Pancreas (tissue), 10 donors: ENCODE data around the gene XYLT2. TPM values are rescaled to one million over a fixed set of nuclear protein-coding genes. Genes with fewer than 3 reads are reported as not detected.

Experiments used
- ATAC-seq, 4 donors: fragments of 200-7000 bp; cut with Tn5 transposase; one replicate each; pipeline versions ENCODE4 v1.8.0 to v1.9.1; 2020; ENCODE audit warnings: mild to moderate bottlenecking in 4 of 4, moderate library complexity in 4 of 4
- DNase-seq, 6 donors: peaks; one replicate each; pipeline ENCODE4 v3.0.0-alpha.2; 2020
- FAIRE-seq: peaks from 2 replicates; lab custom pipeline; 2012; peaks lifted over from hg19 to GRCh38; lab: Jason Lieb, UNC
- H3K27ac ChIP-seq, 4 donors: fragments of 200-600 bp; sonication (generic); 1 replicate in 3 of 4; 2 replicates in 1 of 4; pipeline versions ENCODE4 v1.5.0 to v1.8.0; 2020
- H3K27me3 ChIP-seq, 4 donors: fragments of 200-600 bp; one replicate each; pipeline ENCODE4 v1.8.0; 2021
- H3K36me3 ChIP-seq, 3 donors: fragments of 200-600 bp; sonication (generic) in 1 of 3; one replicate each; pipeline versions ENCODE4 v1.5.0 to v1.8.0; 2020 to 2021
- H3K4me1 ChIP-seq, 3 donors: fragments of 200-600 bp; one replicate each; pipeline ENCODE4 v1.8.0; 2021
- H3K4me3 ChIP-seq, 4 donors: fragments of 200-600 bp; sonication (generic) in 2 of 4; one replicate each; pipeline versions ENCODE4 v1.5.0 to v1.8.0; 2020 to 2021
- H3K9me3 ChIP-seq, 4 donors: fragments of 200-600 bp; one replicate each; pipeline ENCODE4 v1.8.0; 2021
- WGBS, 2 donors: extraction: QIAGEN DNeasy Blood & Tissue Kit; methylation state at CpG; one replicate each; pipeline ENCODE4 v1.1.7; 2013; 5-methylcytosine and 5-hydroxymethylcytosine counted together
- intact Hi-C, 3 donors: fragments of 100-400 bp; cut with DNase I; formaldehyde crosslinking; loops; one replicate each; pipeline versions ENCODE4 v1.11.1 to v1.14.2; 2022
- polyA plus RNA-seq, 2 donors: library from polyadenylated mRNA; stranded (reverse); fragments of 200-250 nt; gene quantifications; one replicate each; pipeline ENCODE4 v1.2.3, GENCODE V29; 2013
- total RNA-seq, 6 donors: library from RNA; stranded (reverse); fragmentation: NEBNext Ultra II Directional in 4 of 6; extraction: Animal tissue kit (Norgen Biotek cat#: 25700) in 4 of 6; gene quantifications; one replicate each; pipeline versions ENCODE4 v1.2.1 to v1.2.4, GENCODE V29; 2021 to 2023
- TF ChIP-seq, protein P1 (sequence below), 4 donors: fragments of 200-600 bp; sonication (generic) in 3 of 4; IDR thresholded peaks; one replicate each; pipeline versions ENCODE4 v1.5.0 to v1.8.0; 2021; ENCODE audit warnings: antibody characterized with exemption in 4 of 4
- donor health status: healthy with polysubstance abuse.
- donor health status: DM: no; HTN: no; CAD: no; lungs with moderate emphysema.
- donor health status: DM: no; HTN: no; CAD: no.
- donor health status: control.
- donor health status: control.
- donor health status: Bipolar disorder and iron deficiency.
- donor health status: DM: yes; HTN: yes; CAD: no.
- donor health status: DM: no; HTN: no; CAD: no.
- donor health status: DM: no; HTN: no; CAD: no.
- donor health status: DM: yes; HTN: yes; CAD: no.

Gene XYLT2
- total and polyA plus RNA-seq, 8 donors = 9.8 to 15.5 (median 12.6) TPM

DNA sequence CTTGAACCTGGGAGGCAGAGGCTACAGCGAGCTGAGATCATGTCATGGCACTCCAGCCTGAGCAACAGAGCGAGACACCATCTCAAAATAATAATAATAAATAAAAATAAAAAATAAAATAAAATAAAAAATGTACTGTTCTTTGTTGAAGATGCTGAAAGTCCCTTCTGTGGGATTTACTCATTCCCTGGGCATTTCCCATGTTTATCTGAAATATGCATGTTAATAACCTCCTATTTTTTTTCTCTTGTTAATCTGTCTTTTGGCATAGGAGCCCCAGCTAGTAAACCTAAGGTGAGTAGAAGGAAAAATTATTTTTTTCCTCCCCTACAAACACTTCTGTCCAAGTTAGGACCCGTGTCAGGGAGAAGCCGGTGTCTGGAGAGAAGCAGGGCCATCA lies 37.3 kb upstream of the XYLT2 start:
- H3K9me3 ChIP-seq = no peaks in the 10 kb centered on the region
- no peaks in the 10 kb centered on the region for H3K36me3 ChIP-seq
- FAIRE-seq = no peak
- no peak overlapping the region for H3K27ac ChIP-seq
- intact Hi-C loops = no loop called here
- H3K4me1 ChIP-seq = peaks cover 0 to 10% (median 0%) of the 10 kb centered on the region in 3 donors
- no peak for DNase-seq
- H3K27me3 ChIP-seq = no peaks in the 10 kb centered on the region
- WGBS, 2 donors = 96 to 99% methylated on average over 4 of the region's 4 CpGs
- ATAC-seq = no peak
- no peak overlapping the region for H3K4me3 ChIP-seq
- TF ChIP-seq, protein P1, sequence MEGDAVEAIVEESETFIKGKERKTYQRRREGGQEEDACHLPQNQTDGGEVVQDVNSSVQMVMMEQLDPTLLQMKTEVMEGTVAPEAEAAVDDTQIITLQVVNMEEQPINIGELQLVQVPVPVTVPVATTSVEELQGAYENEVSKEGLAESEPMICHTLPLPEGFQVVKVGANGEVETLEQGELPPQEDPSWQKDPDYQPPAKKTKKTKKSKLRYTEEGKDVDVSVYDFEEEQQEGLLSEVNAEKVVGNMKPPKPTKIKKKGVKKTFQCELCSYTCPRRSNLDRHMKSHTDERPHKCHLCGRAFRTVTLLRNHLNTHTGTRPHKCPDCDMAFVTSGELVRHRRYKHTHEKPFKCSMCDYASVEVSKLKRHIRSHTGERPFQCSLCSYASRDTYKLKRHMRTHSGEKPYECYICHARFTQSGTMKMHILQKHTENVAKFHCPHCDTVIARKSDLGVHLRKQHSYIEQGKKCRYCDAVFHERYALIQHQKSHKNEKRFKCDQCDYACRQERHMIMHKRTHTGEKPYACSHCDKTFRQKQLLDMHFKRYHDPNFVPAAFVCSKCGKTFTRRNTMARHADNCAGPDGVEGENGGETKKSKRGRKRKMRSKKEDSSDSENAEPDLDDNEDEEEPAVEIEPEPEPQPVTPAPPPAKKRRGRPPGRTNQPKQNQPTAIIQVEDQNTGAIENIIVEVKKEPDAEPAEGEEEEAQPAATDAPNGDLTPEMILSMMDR (IDR thresholded peaks at IDR 0.05) = no peak

GRCh38 chr17:50310455-50311111 lies 35.3 kb upstream of the XYLT2 start:
- intact Hi-C loops = no loop called here
- no peak overlapping the region for H3K4me3 ChIP-seq
- H3K27ac ChIP-seq = no peak overlapping the region
- H3K36me3 ChIP-seq = no peaks in the 10 kb centered on the region
- FAIRE-seq (no peak), ATAC-seq (no peak), DNase-seq (no peak)
- H3K27me3 ChIP-seq = no peaks in the 10 kb centered on the region
- no peaks in the 10 kb centered on the region for H3K9me3 ChIP-seq
- TF ChIP-seq, protein P1 (IDR thresholded peaks at IDR 0.05) = no peak
- peaks cover 0 to under 1% (median 0%) of the 10 kb centered on the region in 3 donors for H3K4me1 ChIP-seq
- WGBS, 2 donors = 37 to 45% methylated on average over 3 of the region's 3 CpGs

GRCh38 chr17:50311112-50311460 lies 34.8 kb upstream of the XYLT2 start:
- 47 to 64% methylated on average over 1 of the region's 1 CpG for WGBS, 2 donors

GRCh38 chr17:50311483-50311882 lies 34.4 kb upstream of the XYLT2 start:
- intact Hi-C loops = no loop called here

More at GRCh38 chr17:50311112-50311460, 34.8 kb upstream of the XYLT2 start:
- Histone ChIP-seq H3K36me3 (no peaks in the 10 kb centered on the region), H3K4me3 (no peak overlapping the region), H3K9me3 (no peaks in the 10 kb centered on the region), H3K27me3 (no peaks in the 10 kb centered on the region), H3K27ac (no peak overlapping the region), H3K4me1 (no peaks in the 10 kb centered on the region)
- FAIRE-seq (no peak), DNase-seq (no peak), ATAC-seq (no peak)
- TF ChIP-seq, protein P1 (IDR thresholded peaks at IDR 0.05) = no peak
- intact Hi-C loops = no loop called here

GRCh38 chr17:50312308-50312707 lies 33.6 kb upstream of the XYLT2 start:
- WGBS, 2 donors = 63 to 66% methylated on average over 5 of the region's 5 CpGs
- intact Hi-C loops = no loop called here
- Histone ChIP-seq H3K27ac (no peak overlapping the region), H3K9me3 (no peaks in the 10 kb centered on the region), H3K4me3 (no peak overlapping the region), H3K4me1 (no peaks in the 10 kb centered on the region), H3K27me3 (no peaks in the 10 kb centered on the region), H3K36me3 (no peaks in the 10 kb centered on the region)
- DNase-seq (no peak), ATAC-seq (no peak), FAIRE-seq (no peak)
- TF ChIP-seq, protein P1 (IDR thresholded peaks at IDR 0.05) = no peak

More at GRCh38 chr17:50311483-50311882, 34.4 kb upstream of the XYLT2 start:
- 58 to 76% methylated on average over 4 of the region's 4 CpGs for WGBS, 2 donors
- ATAC-seq (no peak), FAIRE-seq (no peak), DNase-seq (no peak)
- no peaks in the 10 kb centered on the region for H3K27me3 ChIP-seq
- H3K36me3 ChIP-seq = no peaks in the 10 kb centered on the region
- H3K27ac ChIP-seq = no peak overlapping the region
- no peaks in the 10 kb centered on the region for H3K9me3 ChIP-seq
- H3K4me1 ChIP-seq = no peaks in the 10 kb centered on the region
- H3K4me3 ChIP-seq = no peak overlapping the region
- TF ChIP-seq, protein P1 (IDR thresholded peaks at IDR 0.05) = no peak
